Occipital lobe (tissue), 2 donors: ENCODE measurements around the gene MTA2. TPM values are rescaled to one million over a fixed set of nuclear protein-coding genes. Genes with fewer than 3 reads are reported as not detected.
"Not testable (repeated sequence)": the region's sequence is repeated elsewhere in the genome, so short reads cannot be mapped to it uniquely, and the experiment has no call there.

Experiments used
- DNase-seq: peaks from one replicate; lab custom pipeline; 2025; lab: John Stamatoyannopoulos, UW
- total RNA-seq: library from RNA; depleted of rRNA; stranded (reverse); fragments of >200 nt; gene quantifications from one replicate; pipeline ENCODE4 v1.2.3, GENCODE V29; 2014

The MTA2 gene
- total RNA-seq, 1 donor from 2014 or later, result 129 TPM

- DNase-seq, result no peak
Observed at GRCh38 chr11:62567018-62567633, 34.5 kb downstream of the MTA2 start.

GRCh38 chr11:62566247-62566646, 35.4 kb downstream of the MTA2 start:
- DNase-seq, result no peak

- no peak for DNase-seq
Observed at GRCh38 chr11:62565100-62565802, 36.4 kb downstream of the MTA2 start.

GRCh38 chr11:62561677-62562230, 39.9 kb downstream of the MTA2 start:
- not testable (repeated sequence) for DNase-seq

- DNase-seq, result no peak
Observed at GRCh38 chr11:62560566-62561103, 41.0 kb downstream of the MTA2 start.

- not testable (repeated sequence) for DNase-seq
Observed at GRCh38 chr11:62559626-62560025, 42.0 kb downstream of the MTA2 start.

GRCh38 chr11:62559204-62559603, 42.5 kb downstream of the MTA2 start:
- DNase-seq, result no peak

- DNase-seq, result no peak
Observed at GRCh38 chr11:62558669-62559068, 43.0 kb downstream of the MTA2 start.

- DNase-seq, result no peak
Observed at GRCh38 chr11:62556875-62557631, 44.6 kb downstream of the MTA2 start.

- DNase-seq, result peak; percentile 70
Observed at GRCh38 chr11:62556108-62556874, 45.4 kb downstream of the MTA2 start.

GRCh38 chr11:62555464-62556107, 46.1 kb downstream of the MTA2 start:
- DNase-seq, result no peak

- no peak for DNase-seq
Observed at GRCh38 chr11:62554387-62555167, 47.1 kb downstream of the MTA2 start.

GRCh38 chr11:62553839-62554361, 47.8 kb downstream of the MTA2 start:
- DNase-seq, result no peak

GRCh38 chr11:62553080-62553838, 48.4 kb downstream of the MTA2 start:
- DNase-seq, result no peak

GRCh38 chr11:62552485-62553079, 49.1 kb downstream of the MTA2 start:
- no peak for DNase-seq

GRCh38 chr11:62550478-62550877, 51.2 kb downstream of the MTA2 start:
- DNase-seq, result not testable (repeated sequence)

GRCh38 chr11:62548545-62549335, 52.9 kb downstream of the MTA2 start:
- DNase-seq, result no peak
